H4 (cell line): ENCODE results near the gene MYO9B. TPM values are rescaled to one million over a fixed set of nuclear protein-coding genes. Genes with fewer than 3 reads are reported as not detected.

Experiments
- DNase-seq: peaks from one replicate; pipeline ENCODE4 v3.0.0-alpha.2; 2015; ENCODE audit warnings: low spot score
- total RNA-seq: library from RNA; depleted of rRNA; stranded (reverse); fragments of >200 nt; shearing (Covaris generic); gene quantifications from 2 replicates; pipeline ENCODE4 v1.2.3, GENCODE V29; 2014

MYO9B gene
- total RNA-seq, 1 experiment from 2014 or later = 21.0 TPM

GRCh38 chr19:17240826-17241399 lies 165.3 kb downstream of the MYO9B start:
- no peak for DNase-seq

GRCh38 chr19:17242431-17243208 lies 167.0 kb downstream of the MYO9B start:
- no peak for DNase-seq

- no peak for DNase-seq
Measured at GRCh38 chr19:17243211-17243829, 167.7 kb downstream of the MYO9B start.

- DNase-seq = no peak
Measured at GRCh38 chr19:17243830-17244617, 168.4 kb downstream of the MYO9B start.

GRCh38 chr19:17244618-17245534 lies 169.3 kb downstream of the MYO9B start:
- DNase-seq = no peak

GRCh38 chr19:17245535-17245984 lies 170.0 kb downstream of the MYO9B start, which contains the start of gene NR2F6:
TSS of gene NR2F6 (minus strand) at chr19:17245919. CDS start at chr19:17245220, 699 bp downstream.
- DNase-seq = no peak

GRCh38 chr19:17246681-17247425 lies 171.3 kb downstream of the MYO9B start:
- DNase-seq = no peak

- no peak for DNase-seq
Measured at GRCh38 chr19:17248011-17248776, 172.6 kb downstream of the MYO9B start.

- DNase-seq = no peak
Measured at GRCh38 chr19:17249887-17250548, 174.4 kb downstream of the MYO9B start.

GRCh38 chr19:17254636-17255035 lies 179.1 kb downstream of the MYO9B start:
- no peak for DNase-seq

GRCh38 chr19:17255150-17255621 lies 179.6 kb downstream of the MYO9B start:
- no peak for DNase-seq

- no peak for DNase-seq
Measured at GRCh38 chr19:17256130-17256529, 180.6 kb downstream of the MYO9B start.

GRCh38 chr19:17259118-17259780 lies 183.7 kb downstream of the MYO9B start:
- DNase-seq = no peak

GRCh38 chr19:17259934-17260333 lies 184.4 kb downstream of the MYO9B start:
- no peak for DNase-seq

- DNase-seq = peak; percentile 87
Measured at GRCh38 chr19:17260842-17261325, 185.3 kb downstream of the MYO9B start.

GRCh38 chr19:17262557-17262956 lies 187.0 kb downstream of the MYO9B start:
- no peak for DNase-seq
